ENCODE data around the gene ABCF1.

Gene ABCF1

DNA sequence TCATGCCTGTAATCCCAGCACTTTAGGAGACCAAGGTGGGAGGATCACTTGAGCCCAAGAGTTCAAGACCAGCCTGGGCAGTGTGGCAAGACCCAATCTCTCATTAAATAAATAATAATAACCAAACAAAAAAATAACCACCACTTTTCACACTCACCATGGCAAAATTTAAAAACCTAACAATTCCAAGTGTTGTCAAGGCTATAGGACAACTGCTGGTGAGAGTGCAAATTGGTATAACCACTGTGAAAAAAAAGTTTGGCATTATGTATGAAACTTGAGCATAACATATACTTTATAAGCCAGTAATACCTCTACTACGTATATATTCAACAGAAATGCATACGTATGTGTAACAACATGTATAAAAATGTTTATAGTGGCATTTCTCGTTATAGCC, 10.3 kb upstream of the ABCF1 start:
- DNase-seq, result no peak

GRCh38 chr6:30562470-30563425, 8.5 kb upstream of the ABCF1 start:
- DNase-seq, result no peak

DNA sequence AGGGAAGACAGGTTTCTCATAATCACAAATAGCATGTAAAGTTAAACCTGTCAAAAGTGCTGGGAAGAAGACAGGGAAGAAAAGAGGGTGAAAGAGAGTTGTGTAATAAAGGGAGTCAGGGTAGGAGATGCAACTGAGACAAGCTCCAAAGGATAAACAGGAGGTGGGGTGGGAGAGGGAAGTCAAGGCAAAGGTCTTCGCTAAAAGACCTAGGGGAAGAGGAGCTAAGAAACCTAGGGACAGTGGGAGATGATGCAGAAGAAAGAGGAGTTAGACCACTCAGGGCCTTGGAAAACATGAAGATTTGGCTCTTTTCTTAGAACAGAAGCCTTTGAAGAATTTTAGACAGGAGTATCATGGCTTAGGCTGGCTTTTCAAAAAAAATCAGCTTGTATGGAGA, 7.1 kb upstream of the ABCF1 start:
- DNase-seq, result no peak

DNA sequence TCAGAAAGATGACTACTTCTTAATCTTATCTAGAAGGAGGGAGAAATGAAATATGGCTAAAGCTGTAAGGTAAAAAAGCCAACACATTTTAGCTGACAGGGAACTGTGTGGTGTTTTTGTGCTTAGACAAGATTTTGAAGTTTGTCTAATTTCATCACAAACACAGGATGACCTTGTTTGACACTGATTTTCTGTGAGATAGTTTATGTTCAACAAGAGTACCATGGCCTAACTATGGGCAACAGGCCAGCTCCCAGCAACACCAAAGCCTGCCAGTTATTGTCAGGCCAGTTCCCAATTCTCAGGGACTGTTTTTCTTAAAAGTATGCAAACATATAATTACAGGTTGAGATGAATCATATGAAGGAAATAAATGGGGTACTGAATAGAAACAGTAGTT, 5.5 kb upstream of the ABCF1 start:
- DNase-seq, result no peak

- peak; percentile 68 for DNase-seq
Measured at GRCh38 chr6:30568245-30568644, 3.0 kb upstream of the ABCF1 start.

- no peak for DNase-seq
Measured at GRCh38 chr6:30570263-30570662, 979 bp upstream of the ABCF1 start.

DNA sequence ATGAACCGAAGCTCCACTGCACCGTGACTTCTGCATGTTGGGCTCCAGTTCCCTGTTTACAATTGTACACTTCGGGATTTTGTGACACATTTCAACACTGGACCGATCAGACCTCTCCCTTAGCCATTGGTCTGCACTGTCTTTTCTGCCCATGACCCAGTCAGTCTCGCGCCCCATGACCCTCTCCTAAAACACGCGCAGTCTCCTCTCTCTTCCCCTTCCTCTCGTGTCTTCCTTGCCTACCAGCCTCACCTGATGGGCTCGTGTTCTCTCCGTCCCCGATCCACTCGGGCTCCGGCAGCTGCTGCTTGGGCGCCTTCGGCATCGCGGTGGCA, 535 bp upstream of the ABCF1 start:
- no peak for DNase-seq

GRCh38 chr6:30571762-30572082, 480 bp downstream of the ABCF1 start:
- DNase-seq, result no peak

DNA sequence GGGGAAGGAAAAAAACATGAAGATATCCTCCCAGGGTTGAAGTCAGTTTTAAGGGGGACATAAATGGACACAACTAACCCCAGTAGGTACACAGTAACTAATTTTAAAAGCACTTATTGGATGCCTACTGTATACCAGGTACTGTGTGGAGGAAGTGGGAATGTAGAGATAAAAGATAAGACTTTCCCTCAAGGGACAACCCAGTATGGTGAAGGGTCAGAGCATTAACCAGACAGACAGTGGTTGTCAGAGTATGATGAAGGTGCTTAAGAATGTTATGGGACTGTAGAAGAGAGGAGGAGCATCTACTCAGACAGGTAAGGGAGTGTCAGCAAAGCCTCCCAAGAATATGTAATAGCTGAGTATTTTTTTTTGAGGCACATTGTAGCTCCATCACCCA, 906 bp downstream of the ABCF1 start:
- DNase-seq, result no peak

GRCh38 chr6:30573113-30573512, 1.9 kb downstream of the ABCF1 start:
- no peak for DNase-seq

DNA sequence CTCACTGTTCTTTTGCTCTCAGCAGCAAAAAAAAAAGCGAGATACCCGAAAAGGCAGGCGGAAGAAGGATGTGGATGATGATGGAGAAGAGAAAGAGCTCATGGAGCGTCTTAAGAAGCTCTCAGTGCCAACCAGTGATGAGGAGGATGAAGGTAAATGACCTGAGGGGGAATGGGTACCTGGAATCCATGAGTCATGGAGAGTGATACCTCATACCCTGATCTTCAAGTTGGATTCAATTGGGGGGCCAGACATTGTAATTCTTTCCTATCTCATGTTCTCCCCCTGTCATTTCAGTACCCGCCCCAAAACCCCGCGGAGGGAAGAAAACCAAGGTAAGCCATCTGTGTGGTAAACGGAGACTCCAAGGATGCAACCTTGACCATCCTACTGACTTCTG, 6.8 kb downstream of the ABCF1 start:
- no peak for DNase-seq

- DNase-seq, result no peak
Measured at GRCh38 chr6:30583921-30584320, 12.7 kb downstream of the ABCF1 start.

- no peak for DNase-seq
Measured at GRCh38 chr6:30589754-30590358, 18.6 kb downstream of the ABCF1 start.

- DNase-seq, result no peak
Measured at GRCh38 chr6:30590509-30590908, 19.3 kb downstream of the ABCF1 start.

- no peak for DNase-seq
Measured at GRCh38 chr6:30591008-30591407, 19.8 kb downstream of the ABCF1 start.

DNA sequence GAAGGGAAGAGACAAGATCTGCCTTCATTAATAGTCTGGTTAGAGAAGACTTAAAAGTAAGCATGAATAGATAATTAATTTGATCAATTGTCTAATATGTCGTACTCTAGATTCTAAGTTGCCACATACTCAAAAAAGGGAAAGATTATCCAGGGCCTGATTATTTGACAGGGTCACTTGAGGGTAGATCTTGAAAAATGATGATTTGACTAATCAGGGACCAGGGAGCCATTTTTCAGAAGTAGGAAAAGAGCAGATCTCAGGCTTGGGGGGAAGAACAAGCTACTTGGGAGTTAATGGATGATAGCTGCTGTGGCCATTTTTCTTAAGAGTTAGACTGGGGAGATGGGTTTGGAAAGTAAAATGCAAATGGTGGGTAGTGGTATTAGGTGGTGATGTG, 21.0 kb downstream of the ABCF1 start:
- no peak for DNase-seq

DNA sequence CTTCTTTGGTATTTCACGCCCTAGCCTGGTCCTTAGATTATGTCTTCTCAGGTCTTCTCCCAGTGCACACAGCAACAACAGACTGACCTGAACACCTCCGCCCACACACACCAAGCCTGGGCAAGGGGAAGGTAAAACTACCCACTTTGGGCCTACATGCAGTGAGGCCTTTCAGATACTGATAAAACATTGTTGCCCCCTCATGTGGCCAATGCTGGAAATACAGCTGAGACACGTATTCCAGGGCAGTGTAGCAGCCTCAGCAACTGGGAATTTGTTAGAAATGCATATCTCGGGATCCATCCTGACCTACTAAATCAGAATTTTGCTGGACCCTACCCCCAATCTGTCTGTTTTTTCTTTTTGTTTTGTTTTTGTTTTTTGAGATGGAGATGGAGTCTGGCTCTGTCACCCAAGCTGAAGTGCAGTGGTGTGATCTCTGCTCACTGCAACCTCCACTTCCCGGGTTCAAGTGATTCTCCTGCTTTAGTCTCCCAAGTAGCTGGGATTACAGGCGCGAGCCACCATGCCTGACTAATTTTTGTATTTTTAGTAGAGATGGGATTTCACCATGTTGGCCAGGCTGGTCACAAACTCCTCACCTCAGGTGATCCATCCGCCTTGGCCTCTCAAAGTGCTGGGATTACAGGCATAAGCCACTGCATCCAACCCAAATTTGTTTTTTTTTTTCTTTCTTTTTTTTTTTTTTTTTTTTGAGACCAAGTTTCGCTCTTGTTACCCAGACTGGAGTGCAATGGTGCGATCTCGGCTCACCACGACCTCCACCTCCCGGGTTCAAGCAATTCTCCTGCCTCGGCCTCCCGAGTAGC, 26.3 kb downstream of the ABCF1 start:
- peak; percentile 87 for DNase-seq

DNA sequence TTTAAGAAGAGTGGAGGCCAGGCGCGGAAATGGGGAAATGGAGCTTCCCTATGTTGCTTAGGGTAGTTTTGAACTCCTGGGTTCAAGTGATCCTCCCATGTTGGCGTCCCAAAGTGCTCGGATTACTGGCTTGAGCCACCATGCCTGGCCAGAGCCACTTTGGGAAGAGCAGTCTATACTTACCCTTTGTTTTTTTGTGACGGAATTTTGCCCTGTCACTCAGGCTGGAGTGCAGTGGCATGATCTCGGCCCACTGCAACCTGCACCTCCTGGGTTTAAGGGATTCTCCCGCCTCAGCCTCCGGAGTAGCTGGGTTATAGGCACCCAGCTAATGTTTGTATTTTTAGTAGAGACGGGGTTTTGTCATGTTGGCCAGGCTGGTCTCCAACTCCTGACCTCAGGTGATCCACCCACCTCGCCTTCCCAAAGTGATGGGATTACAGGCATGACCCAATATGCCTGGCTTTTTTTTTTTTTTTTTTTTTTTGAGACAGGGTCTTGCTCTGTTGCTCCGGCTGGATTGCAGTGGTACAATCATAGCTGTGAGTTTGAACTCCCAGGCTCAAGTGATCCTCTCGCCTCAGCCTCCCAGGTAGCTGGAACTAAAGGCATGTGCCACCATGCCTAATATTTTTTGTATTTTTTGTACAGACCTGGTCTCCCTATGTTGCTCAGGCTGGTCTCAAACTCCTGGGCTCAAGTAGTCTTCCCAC, 27.8 kb downstream of the ABCF1 start:
- no peak for DNase-seq

- DNase-seq, result no peak
Measured at GRCh38 chr6:30599625-30600324, 28.5 kb downstream of the ABCF1 start.

GRCh38 chr6:30600451-30600961, 29.3 kb downstream of the ABCF1 start:
- DNase-seq, result no peak

DNA sequence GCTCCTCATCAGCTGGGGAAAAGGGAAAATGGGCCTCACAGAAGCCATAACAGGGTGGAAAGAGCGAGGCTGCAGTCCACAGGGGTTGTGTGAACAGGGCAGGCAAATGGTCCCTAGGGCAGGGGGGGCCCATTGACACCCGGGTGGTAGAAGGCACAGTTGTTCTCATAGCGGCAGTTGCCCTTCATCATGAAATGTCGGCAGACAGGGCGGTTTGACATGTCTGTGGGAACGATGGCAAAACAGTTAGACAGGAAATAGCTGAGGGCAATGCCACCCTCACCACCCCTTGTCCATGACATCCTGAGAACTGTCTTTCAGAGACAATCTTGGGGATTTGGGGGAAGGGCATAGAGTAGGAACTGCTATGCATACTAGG, 30.2 kb downstream of the ABCF1 start:
- DNase-seq, result no peak

Data from stimulated activated CD4-positive, alpha-beta T cell treated with anti-CD3 and anti-CD28 coated beads, Interleukin-15, amount 100 ng/mL, for 24 hours (primary cell).